Stimulated activated naive CD8-positive, alpha-beta T cell treated with anti-CD3 and anti-CD28 coated beads, Interleukin-15, Interleukin-2, amounts not matched to agents 100 U/mL and 50 U/mL, for 24 hours (primary cell): ENCODE results near the gene C1orf21.
A peak's percentile ranks its signal among the peaks of the same experiment; 100 is the strongest.

Source experiments
- ATAC-seq: fragments of 150-1000 bp; cut with Tn5 transposase; one replicate; pipeline ENCODE4 v1.10.0; 2021
- DNase-seq: peaks from one replicate; pipeline ENCODE4 v3.0.0; 2021

C1orf21 gene

DNA sequence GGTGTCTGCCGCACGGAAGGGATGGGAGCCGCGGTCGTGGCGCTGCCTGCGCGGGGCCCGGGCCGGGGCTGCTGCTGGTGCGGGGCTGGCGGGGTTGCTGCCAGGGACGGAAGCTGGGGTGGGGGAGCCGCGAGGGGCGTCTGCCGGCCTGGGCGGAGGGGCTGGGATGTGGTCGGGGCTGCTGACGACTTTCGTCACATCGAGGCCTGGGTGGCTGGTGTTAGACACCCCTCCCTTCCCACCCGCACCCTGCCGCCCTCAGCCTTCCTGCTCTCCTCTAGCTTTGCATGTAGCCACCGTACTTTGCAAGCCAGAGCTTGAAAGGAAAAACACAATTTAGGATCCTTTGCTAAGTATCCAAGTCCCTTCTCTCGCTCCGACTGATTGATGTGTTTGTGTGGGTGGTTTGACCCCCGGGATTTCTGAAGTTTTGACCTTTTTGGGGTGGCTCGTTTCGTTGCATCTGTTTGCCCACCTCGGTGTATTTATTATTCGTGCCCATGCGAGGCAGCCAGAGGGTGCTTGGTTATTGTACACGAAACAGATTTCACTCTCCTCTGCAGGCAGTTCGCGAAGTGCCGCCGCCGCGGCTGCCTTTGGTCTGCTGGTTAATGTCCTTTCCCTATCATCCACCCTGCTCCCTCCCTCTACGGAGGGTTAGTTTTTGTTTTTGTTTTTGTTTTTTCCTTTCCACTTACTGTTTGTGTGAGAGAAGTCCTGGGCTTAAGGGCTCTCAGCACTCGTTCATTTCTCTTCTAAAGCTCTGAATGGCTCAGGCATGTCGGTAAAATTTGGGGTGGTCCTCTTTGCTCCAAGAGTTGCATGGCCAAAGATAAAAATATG is 868 bp downstream of the C1orf21 start:
- peak; percentile 26 for ATAC-seq
- DNase-seq = peak; percentile 38

DNA sequence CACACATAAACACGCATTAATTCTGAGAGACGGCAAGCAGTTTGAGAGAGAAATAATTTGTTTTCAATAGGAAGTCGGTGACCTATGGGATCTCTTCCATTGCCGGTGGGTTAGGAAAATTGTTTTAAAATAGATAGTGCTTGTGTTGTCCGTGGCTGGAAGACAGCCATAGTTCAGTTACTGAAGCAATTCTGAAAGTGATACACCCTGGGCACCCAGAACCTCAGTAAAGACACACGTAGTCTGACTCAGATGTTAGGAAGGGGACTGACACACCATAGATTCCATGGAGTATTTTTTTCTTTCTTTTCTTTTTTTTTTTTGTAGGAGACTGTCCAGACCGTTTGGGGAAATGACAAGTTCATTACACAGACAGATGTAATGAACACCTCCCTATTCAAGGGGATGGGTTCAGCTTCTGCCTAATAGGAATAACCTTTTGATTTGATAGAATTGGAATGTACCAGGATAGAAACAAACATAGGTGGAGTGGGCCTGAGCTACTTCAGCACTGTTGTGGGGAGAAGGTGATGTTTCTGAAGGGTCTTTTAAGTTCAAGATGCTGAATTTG is 1.6 kb downstream of the C1orf21 start:
- ATAC-seq = peak; percentile 44
- DNase-seq = no peak

DNA sequence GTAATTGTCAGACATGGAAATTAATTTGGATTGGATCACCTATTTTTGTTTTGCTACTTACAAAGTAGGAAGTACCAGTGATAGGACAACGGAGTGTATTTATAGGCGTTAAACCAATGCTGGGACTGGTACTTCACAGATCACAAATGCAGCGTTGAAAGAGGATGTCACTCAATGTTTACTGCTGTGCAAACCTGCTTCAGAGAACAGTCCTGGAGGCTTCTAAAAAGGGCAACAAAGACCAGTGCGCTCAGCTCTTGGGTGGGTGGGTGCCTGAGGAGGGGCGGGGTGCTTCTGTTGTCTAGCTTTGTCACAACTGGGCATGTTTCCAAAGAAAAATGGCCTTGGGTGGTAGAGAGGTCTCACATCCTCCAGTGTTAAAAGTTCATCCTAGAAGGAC is 2.1 kb downstream of the C1orf21 start:
- no peak for DNase-seq
- no peak for ATAC-seq

DNA sequence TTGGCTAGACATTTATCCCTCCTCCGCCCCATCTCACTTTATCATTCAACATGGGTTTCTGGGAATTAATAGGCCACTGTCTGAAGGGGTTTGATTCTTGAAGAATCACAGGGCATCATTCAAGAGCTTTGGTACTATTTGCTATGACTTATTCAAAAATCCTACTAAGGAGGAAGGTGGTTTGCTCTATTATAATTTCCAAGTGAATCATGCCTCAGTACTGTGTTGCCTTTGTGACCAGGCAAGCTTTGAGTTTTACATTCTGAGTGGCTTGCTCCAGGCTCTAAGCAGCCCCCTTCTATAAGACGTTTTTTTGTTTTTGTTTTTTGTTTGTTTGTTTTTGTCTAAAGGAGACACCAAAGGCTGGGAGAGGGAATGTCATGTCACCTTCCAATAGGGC is 2.6 kb downstream of the C1orf21 start:
- ATAC-seq (no peak), DNase-seq (no peak)

DNA sequence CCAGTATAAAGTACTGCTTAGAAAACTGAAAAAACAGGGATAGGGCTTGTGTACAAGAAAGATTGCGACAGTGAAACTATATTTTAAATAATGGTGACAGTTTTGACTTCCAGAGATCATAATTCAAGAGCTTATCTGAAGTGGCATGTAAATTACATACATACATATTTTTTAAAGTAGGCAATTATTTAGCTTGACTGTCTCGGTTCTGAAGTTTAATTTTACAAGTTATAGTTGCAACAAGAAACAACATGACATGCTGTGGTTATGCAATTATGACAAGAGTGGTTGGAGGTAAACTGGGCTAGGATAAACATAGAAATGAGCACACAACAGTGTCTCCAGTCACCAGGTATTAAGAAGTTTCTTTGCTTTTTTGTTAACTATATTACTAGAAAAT is 4.1 kb downstream of the C1orf21 start:
- no peak for DNase-seq
- no peak for ATAC-seq

DNA sequence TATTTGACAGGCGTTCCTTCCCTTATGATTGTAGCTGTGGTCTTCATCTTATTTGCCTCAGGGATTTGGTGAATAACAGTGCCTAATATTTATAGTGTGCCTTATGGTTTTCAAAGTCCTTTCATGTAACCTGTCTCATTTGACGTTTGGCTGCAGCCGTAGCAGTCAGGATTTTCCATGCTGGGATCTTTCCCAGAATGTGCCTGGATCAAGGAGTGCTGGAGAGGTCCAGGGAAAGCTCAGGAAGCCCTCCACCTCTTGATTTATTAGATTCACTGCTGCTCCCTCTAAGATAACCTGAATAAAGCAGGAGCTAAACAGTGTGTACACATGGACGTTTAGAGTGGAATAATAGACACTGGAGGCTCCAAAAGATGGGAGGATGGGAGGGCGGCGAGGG is 5.2 kb downstream of the C1orf21 start:
- no peak for ATAC-seq
- DNase-seq = no peak

DNA sequence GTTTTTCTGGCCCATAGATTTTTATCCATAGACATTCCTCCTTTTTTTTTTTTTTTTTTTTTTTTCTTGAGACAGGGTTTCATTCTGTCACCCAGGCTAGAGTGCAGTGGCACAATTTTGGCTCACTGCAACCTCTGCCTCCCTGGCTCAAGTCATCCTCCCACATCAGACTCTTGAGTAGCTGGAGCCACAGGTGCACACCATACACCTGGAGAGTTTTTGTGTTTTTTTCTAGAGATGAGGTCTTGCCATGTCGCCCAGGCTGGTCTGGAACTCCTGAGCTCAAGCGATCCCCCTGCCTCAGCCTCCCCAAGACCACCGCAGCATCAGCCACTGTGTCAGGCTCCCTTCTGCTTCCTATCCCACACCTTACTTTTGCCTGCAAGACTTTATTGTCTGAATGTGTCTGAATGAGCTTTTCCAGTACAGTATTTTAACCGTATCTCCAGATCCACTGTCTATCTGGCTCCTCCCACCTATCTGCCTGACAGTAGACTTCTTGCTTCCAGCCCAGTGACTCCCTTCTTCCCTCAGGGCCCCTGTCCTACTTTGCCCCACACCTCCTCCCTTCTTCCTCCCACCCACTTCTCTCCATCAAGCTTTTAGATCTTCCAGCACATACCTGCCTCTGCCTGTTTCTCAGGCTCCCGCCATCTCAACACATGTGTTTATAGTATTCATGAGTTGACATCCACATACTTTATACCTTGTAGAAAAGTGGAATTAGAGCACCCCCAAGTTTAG is 6.1 kb downstream of the C1orf21 start:
- DNase-seq (no peak), ATAC-seq (no peak)

DNA sequence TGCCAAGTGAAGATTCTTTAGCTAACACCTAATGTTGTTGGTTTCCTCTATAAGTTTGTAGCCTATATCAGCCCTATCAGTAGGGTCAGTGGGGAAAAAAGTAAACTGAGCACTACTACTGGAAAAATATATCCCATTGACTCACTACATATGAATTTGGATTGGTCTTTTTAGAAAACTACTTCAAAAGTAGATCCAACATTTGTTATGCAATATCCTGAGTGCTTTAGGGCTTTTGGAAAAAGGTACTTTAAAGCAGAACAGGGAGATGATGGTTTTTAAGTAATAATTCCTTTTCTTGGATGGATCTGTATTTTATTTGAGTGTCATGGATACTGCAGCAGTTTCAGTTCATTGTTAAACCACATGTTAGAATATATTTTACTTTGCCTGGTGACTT is 7.1 kb downstream of the C1orf21 start:
- DNase-seq = no peak
- no peak for ATAC-seq

DNA sequence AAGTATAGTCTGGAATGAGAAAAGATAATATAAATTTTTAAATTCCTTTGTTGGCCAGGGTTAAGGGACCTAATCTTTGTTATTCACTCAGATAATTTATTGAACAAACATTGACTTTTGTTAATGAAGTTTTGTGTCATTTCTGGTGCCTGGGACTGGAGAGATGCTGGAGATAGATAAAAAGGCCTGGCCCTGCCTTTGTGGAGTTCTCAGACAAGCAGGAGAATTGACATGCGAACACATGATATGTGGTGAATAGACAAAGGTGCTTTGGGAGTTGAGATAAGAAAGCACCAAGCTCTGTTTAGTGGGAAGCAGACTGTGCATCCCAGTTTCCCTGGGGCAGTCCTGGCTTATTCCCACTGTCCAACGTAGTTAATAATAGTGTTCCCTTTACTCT is 8.5 kb downstream of the C1orf21 start:
- ATAC-seq (no peak), DNase-seq (no peak)

DNA sequence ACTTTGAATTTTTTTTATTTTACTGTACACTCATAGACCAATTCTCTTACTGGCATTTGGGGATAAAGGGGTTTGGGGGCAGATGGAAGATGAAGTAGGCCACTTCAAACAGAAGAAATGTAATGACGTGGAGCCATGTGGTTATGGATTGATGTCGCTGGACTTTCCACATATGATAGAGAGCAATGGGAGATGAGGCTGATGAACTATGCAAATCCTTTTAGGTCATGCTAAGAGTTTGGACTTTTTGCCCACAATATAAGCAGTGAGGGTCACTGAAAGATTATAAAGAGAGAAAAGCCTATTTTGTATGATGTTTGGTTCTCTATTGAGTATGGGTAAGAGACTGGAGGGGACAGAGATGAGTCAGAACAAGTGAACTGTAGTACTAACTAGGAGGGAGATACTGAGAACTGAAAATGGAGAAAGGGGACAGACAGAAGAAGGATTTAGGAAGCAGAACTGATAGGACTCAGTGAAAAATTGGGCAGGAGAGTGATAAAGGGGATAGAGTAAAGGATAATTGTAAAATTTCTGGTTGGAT is 9.2 kb downstream of the C1orf21 start:
- ATAC-seq (peak; percentile 40), DNase-seq (no peak)

DNA sequence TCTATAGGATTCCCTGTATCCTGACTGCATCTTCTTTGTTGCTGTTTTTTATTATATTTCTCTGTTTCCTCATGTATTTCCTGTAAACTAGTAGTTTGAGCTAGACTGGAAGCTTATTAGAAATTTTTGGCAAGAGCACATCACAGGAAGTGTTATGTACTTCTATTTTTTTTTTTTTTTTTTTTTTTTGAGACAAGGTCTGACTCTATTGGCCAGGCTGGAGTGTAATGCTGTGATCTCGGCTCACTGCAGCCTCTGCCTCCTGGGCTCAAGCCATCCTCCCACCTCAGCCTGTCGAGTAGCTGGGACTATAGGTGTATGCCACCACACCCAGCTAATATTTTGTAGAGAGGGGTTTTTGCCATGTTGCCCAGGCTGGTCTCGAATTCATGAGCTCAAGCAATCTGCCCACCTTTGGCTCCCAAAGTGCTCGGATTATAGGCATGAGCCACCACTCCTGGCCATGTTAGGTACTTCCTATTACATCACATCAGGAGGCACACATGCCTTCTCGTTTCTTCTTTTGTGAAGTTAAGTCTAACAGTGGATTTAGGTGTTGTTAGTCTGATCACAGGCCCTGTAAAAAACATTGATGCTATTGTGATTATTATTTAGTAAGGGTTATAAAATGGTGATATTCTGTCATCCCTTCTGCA is 12.5 kb downstream of the C1orf21 start:
- no peak for ATAC-seq

DNA sequence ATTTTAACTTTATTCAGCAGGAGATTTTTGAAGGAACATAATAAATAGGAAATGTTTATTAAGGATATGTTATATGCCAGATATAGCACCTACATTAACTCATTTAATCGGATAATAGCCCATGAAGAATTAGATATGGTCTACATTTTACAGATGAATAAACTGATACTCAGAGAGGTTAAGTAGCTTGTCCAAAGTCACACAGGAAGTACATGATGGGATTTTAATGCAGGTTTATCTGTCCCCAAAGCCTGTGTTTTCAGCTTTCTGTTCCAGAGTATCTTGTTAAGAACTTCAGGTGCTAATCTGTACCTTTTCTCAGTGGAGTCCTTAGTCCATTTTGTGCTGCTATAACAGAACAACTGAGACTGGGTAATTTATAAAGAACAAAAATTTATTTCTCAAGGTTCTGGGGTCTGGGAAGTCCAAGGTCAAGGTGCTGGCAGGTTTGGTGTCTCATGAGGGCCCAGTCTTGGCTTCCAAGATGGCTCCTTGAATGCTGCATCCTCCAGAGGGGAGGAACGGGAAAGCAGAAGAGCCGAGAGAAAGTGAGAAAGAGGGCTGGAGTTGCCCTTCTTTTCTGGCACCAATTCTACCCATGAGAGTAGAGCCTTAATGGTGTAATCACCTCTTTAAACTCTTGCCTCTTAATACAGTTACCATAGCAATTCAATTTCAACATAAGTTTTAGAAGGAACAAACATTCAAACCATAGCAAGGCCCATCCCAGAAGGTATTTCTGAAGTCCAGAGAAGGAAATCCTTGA is 17.3 kb downstream of the C1orf21 start:
- ATAC-seq (no peak), DNase-seq (no peak)

More for the DNA sequence above, 12.5 kb downstream of the C1orf21 start:
- no peak for DNase-seq

DNA sequence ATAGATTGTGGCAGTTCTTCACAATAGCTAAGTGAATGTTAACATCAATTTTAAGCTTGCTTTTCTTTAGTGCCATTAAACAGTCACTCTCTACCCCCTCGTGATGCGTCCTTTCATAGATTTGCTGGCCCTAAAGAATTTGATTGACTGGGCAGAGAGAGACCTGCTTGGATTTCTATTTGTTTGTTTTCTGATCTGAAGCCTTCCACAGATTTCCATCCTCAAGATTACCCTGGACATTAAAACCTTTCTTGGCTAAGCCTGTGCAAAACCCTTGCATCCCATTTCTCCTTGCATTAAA is 17.8 kb downstream of the C1orf21 start:
- no peak for DNase-seq
- no peak for ATAC-seq

DNA sequence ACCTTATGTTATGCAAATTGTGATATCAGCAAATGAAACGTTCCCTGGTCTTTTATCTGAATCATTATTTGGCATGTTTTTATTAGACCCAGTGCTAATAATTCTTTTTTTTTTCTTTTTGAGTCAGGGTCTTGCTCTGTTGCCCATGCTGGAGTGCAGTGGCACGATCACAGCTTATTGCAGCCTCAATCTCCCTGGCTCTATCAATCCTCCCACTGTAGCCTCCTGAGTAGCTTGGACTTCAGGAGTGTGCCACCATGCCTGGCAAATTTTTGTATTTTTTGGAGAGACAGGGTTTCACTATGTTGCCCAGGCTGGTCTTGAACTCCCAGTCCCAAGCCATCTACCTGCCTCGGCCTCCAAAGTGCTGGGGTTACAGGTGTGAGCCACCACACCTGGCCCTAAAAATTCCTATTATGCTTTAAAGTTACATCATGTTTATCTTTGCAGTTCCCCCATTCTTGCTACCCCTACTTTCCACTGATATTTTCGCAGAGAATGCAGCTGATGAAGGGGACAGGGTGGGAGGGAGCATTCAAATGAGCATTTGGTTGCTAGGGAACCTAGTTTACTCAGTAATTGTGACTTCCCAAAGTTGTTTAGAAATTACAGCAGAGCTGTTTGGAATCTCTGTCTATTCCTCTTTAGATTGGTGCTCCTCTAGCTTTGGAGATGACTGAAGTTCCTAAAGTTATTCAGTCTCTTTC is 18.4 kb downstream of the C1orf21 start:
- no peak for ATAC-seq
- no peak for DNase-seq

DNA sequence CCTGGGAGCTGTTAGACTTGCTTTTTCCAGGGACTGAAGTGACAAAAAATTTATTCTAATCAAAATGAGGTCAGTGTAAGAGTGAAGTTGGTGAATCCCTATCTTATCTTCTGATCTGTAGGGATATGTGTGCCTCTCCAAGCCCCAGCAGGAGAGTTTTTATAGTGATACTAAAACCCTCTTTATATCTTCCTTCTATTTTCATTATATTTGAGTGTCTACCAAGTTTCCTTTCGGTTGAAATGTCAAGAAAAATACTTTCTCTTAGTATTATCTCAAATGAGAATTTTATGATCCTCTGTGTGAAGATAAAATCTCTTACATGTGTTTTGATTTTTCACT is 18.9 kb downstream of the C1orf21 start:
- ATAC-seq = no peak
- DNase-seq = no peak

DNA sequence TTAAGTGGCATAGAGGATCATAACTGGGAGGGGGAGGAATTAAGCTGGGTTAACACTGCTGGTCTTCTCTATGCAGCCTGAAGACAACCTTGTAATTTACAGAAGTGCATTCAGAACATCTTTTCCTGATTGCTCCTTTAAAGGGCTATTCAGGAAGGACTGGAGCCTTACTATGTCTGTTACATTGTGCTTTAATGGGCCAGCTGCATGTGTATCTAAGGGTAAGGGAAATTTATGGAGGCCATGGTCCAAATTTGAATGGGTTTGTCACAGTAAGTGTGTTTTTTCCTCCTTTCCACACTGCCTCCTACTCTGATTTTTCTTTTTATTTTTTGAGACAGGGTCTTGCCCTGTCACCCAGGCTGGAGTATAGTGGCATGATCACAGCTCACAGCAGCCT is 19.6 kb downstream of the C1orf21 start:
- no peak for ATAC-seq

DNA sequence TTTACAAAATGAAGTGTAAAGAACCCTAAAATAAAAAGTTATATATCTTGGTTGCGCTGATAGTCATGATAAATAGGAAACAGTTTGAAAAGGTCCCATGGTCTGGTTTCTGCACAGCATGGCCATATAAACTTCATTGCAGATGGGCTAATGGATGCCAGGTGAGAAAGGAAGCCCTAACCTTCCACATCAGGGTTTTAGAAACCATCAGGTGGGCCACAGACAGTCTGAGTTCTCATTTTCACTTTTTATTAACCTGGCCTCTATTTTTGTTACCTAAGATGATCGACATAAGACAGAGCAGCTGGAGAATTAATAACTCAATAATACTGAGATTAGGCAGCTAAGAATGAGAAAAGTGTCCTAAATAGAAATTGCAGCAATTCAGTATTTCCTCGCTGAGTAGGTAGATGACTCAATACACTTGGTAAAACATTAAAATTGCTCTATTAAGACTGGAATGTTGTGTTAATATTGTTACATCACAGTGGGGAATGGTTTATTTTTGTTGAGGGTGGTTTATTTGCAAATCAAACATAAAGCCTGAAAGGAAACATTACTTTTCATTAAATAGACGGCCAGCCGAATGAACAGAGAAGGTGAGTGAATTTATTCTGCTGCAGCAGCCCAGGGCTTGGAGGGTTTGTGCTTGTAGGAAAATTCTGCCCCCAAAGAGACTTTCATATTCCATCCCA is 21.1 kb downstream of the C1orf21 start:
- ATAC-seq (no peak), DNase-seq (no peak)

More for the DNA sequence above, 19.6 kb downstream of the C1orf21 start:
- no peak for DNase-seq

DNA sequence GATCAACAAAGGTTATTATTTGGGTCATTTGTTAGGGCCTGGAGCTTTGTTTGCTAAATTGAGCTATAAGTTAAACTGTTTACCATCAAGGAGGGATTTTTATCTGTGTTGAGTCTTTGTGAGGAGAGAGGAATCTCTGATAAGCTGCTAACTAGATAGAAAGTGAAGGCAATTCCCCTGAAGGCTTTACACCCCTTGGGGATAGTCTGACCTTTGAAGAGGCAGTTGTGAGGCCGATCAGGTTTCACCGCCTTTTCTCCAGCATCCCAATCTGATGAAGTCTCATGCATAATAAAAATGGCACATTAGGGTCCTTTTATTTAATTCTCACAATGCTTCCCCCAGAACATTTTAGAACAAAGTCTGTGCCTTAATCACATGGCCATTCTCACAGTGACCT is 21.8 kb downstream of the C1orf21 start:
- DNase-seq (no peak), ATAC-seq (no peak)

DNA sequence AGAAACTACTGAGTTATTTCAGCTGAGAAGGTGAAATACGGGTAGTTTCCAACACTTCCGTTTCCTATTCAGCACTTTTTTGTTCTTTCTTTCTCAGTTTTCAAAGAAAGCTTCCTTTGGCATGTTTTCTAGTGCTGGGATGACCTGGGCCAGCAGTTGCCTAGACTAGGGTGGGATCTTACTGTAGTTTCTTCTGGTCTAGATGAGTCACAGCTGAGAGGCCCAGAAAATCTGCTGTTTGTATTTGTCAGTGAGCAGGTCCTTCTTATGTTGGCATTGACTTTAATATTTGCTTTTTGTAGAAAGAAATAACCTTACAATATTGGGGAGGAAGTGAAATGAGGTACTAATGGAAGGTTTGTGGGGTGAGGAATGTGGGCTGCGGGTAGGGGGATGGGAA is 22.2 kb downstream of the C1orf21 start:
- DNase-seq (no peak), ATAC-seq (no peak)

DNA sequence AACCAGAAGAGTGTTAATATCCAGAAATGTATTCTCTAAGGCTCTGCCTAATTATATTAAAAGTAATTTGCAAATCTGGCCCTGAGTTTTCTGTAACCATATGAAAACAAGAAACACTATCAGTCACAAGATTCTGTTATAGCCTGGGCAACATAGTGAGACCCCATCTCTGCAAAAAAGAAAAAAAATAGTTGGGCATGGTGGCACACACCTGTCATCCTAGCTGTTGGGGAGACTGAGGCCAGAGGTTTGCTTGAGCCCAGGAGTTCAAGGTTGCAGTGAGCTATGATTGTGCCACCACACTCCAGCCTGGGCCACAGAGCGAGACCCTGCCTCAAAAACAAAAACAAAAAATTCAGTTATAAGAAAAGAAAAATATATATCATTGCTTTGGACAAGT is 25.6 kb downstream of the C1orf21 start:
- no peak for ATAC-seq
- no peak for DNase-seq

DNA sequence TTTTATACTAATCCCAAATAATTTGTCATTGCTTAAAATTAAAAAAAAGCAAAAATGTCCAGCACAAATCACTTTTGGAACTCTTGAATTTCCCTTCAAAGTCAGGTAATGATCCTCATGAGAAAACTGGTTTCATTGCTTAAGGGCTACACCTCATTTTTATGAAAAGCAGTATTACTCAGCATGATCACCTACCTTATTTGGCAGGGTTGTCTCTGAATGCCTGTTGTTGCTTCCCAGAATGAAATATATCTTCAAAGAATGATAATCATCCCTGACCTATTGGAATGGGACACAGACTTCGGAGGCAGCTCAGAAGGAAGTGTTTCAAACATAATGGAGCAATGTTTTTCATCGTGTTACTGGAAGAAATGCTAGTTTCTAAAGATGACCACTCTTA is 29.7 kb downstream of the C1orf21 start:
- no peak for DNase-seq
- ATAC-seq = no peak
